ENCODE measurements around the gene CEP192. TPM values are rescaled to one million over a fixed set of nuclear protein-coding genes. Genes with fewer than 3 reads are reported as not detected.

Gene CEP192
- total and polyA plus RNA-seq, 4 donors, result 2.5 to 32.4 (median 10.9) TPM

- 97% methylated on average over 12 of the region's 12 CpGs for WGBS
Observed at GRCh38 chr18:13095466-13095865, 104.3 kb downstream of the CEP192 start.

GRCh38 chr18:13096232-13096631 lies 105.1 kb downstream of the CEP192 start:
- Histone ChIP-seq H3K4me3 (ENCODE audit: low read depth in 1 of 3, low read length in 3 of 3) (no peak overlapping the region), H3K9me3 (ENCODE audit: control insufficient read depth in 4 of 4, low read length in 3 of 4) (no peaks in the 10 kb centered on the region), H3K27ac (ENCODE audit: low read depth in 1 of 2, low read length in 2 of 2) (no peak overlapping the region), H3K9ac (ENCODE audit: low read depth in 1 of 2, low read length in 2 of 2) (no peak overlapping the region), H3K36me3 (ENCODE audit: control insufficient read depth in 4 of 4, insufficient read depth in 3 of 4, low read depth in 1 of 4, low read length in 3 of 4) (peaks cover 9 to 43% (median 31%) of the 10 kb centered on the region in 4 donors), H3K27me3 (ENCODE audit: control insufficient read depth in 4 of 4, insufficient read depth in 4 of 4, low read length in 3 of 4) (no peaks in the 10 kb centered on the region), H3K4me1 (ENCODE audit: control insufficient read depth in 4 of 4, insufficient read depth in 4 of 4, low read length in 3 of 4) (no peaks in the 10 kb centered on the region)
- 99% methylated on average over 9 of the region's 9 CpGs for WGBS
- DNase-seq (ENCODE audit: low spot score), result no peak
- TF ChIP-seq RAD21 (IDR thresholded peaks at IDR 0.05) (no peak), GABPA (IDR thresholded peaks at IDR 0.05 in 1 of 2, conservative IDR thresholded peaks at IDR 0.05 in 1 of 2) (no peak), RXRA (IDR thresholded peaks at IDR 0.05) (no peak), NR2F2 (IDR thresholded peaks at IDR 0.05) (no peak), ATF3 (IDR thresholded peaks at IDR 0.05) (no peak), SP1 (IDR thresholded peaks at IDR 0.05) (no peak), HNF4G (IDR thresholded peaks at IDR 0.05) (no peak), EGR1 (IDR thresholded peaks at IDR 0.05; ENCODE audit: low read depth in 2 of 2) (no peak), JUND (IDR thresholded peaks at IDR 0.05) (no peak), FOXA1 (IDR thresholded peaks at IDR 0.05) (no peak), ZBTB33 (IDR thresholded peaks at IDR 0.05) (no peak), FOXA2 (IDR thresholded peaks at IDR 0.05) (no peak), TAF1 (conservative IDR thresholded peaks at IDR 0.05) (no peak), YY1 (IDR thresholded peaks at IDR 0.05) (no peak), HNF4A (conservative IDR thresholded peaks at IDR 0.05) (no peak)

More at GRCh38 chr18:13095466-13095865, 104.3 kb downstream of the CEP192 start:
- Histone ChIP-seq H3K36me3 (ENCODE audit: control insufficient read depth in 4 of 4, insufficient read depth in 3 of 4, low read depth in 1 of 4, low read length in 3 of 4) (peaks cover 6 to 51% (median 30%) of the 10 kb centered on the region in 4 donors), H3K9ac (ENCODE audit: low read depth in 1 of 2, low read length in 2 of 2) (no peak overlapping the region), H3K4me1 (ENCODE audit: control insufficient read depth in 4 of 4, insufficient read depth in 4 of 4, low read length in 3 of 4) (no peaks in the 10 kb centered on the region), H3K9me3 (ENCODE audit: control insufficient read depth in 4 of 4, low read length in 3 of 4) (no peaks in the 10 kb centered on the region), H3K4me3 (ENCODE audit: low read depth in 1 of 3, low read length in 3 of 3) (no peak overlapping the region), H3K27me3 (ENCODE audit: control insufficient read depth in 4 of 4, insufficient read depth in 4 of 4, low read length in 3 of 4) (no peaks in the 10 kb centered on the region), H3K27ac (ENCODE audit: low read depth in 1 of 2, low read length in 2 of 2) (no peak overlapping the region)
- no peak for DNase-seq (ENCODE audit: low spot score)
- no peak for TF ChIP-seq RAD21 (IDR thresholded peaks at IDR 0.05)
- TF ChIP-seq JUND (IDR thresholded peaks at IDR 0.05), result no peak
- TF ChIP-seq TAF1 (conservative IDR thresholded peaks at IDR 0.05), result no peak
- TF ChIP-seq RXRA (IDR thresholded peaks at IDR 0.05), result no peak
- TF ChIP-seq GABPA (IDR thresholded peaks at IDR 0.05 in 1 of 2, conservative IDR thresholded peaks at IDR 0.05 in 1 of 2), result no peak
- TF ChIP-seq SP1 (IDR thresholded peaks at IDR 0.05), result no peak
- TF ChIP-seq EGR1 (IDR thresholded peaks at IDR 0.05; ENCODE audit: low read depth in 2 of 2), result no peak
- no peak for TF ChIP-seq REST (IDR thresholded peaks at IDR 0.05)
- TF ChIP-seq MAX (IDR thresholded peaks at IDR 0.05), result no peak
- no peak for TF ChIP-seq ZBTB33 (IDR thresholded peaks at IDR 0.05)

All from liver (tissue), 9 donors.